K562 (cell line): ENCODE results near the gene SLC35B4. TPM values are rescaled to one million over a fixed set of nuclear protein-coding genes. Genes with fewer than 3 reads are reported as not detected.

ENCODE experiments used
- HNRNPL ChIP-seq: fragments of 200-400 bp; formaldehyde crosslinking; IDR thresholded peaks from 2 replicates; pipeline ENCODE4 v1.6.1; 2017; ENCODE audit warnings: low read depth, mild to moderate bottlenecking, low read length
- IFI16 ChIP-seq: fragments of 250-450 bp; sonication (Bioruptor Pico); IDR thresholded peaks from 2 replicates; pipeline ENCODE4 v2.1.2; 2022; ENCODE audit warnings: mild to moderate bottlenecking, inconsistent platforms
- MIER1 ChIP-seq: fragments of 450-650 bp; IDR thresholded peaks from 2 replicates; pipeline ENCODE4 v1.6.1; 2016; ENCODE audit warnings: antibody characterized with exemption, mild to moderate bottlenecking, low read depth
- NCOA2 ChIP-seq, 2 experiments: fragments of 450-650 bp; IDR thresholded peaks; 2 replicates each; pipeline ENCODE4 v1.6.1; 2018; ENCODE audit warnings: mild to moderate bottlenecking in 2 of 2, moderate library complexity in 1 of 2; ENCODE audit not compliant: partially characterized antibody in 2 of 2
- NELFE ChIP-seq: IDR thresholded peaks from 2 replicates; pipeline ENCODE4 v1.6.1; 2011; ENCODE audit warnings: mild to moderate bottlenecking; ENCODE audit not compliant: insufficient read depth, insufficient read length
- NR2C1 ChIP-seq, 2 experiments: fragments of 450-650 bp; IDR thresholded peaks; 2 replicates each; pipeline ENCODE4 v1.6.1; 2017; ENCODE audit warnings: mild to moderate bottlenecking in 2 of 2, antibody characterized with exemption in 1 of 2, inconsistent platforms in 1 of 2, missing compliant biosample characterization in 1 of 2, missing genetic modification characterization in 1 of 2
- RFX7 ChIP-seq: fragments of 250-450 bp; sonication (Bioruptor Pico); IDR thresholded peaks from 2 replicates; pipeline ENCODE4 v1.5.1; 2021; ENCODE audit warnings: mild to moderate bottlenecking
- SAFB2 ChIP-seq: fragments of 200-400 bp; formaldehyde crosslinking; IDR thresholded peaks from 2 replicates; pipeline ENCODE4 v1.6.1; 2018; ENCODE audit warnings: borderline replicate concordance, low read length, low read depth, moderate library complexity; ENCODE audit not compliant: severe bottlenecking
- SNRNP70 ChIP-seq: fragments of 200-400 bp; formaldehyde crosslinking; optimal IDR thresholded peaks from 2 replicates; pipeline ENCODE3; 2017; ENCODE audit warnings: low read depth, low read length
- SRSF9 ChIP-seq: fragments of 200-400 bp; formaldehyde crosslinking; IDR thresholded peaks from 2 replicates; pipeline ENCODE4 v1.6.1; 2017; ENCODE audit warnings: low read depth, low read length, borderline replicate concordance
- TBL1XR1 ChIP-seq, 2 experiments: IDR thresholded peaks; 2 replicates each; pipeline ENCODE4 v1.6.1; 2012; ENCODE audit warnings: improper control_type of control experiment in 2 of 2, low read length in 2 of 2, mild to moderate bottlenecking in 1 of 2
- ZNF347 ChIP-seq: fragments of 450-650 bp; formaldehyde crosslinking; IDR thresholded peaks from 2 replicates; pipeline ENCODE4 v1.4.0; 2020; ENCODE audit warnings: low read depth, mild to moderate bottlenecking, moderate library complexity
- ZNF354B ChIP-seq: fragments of 250-450 bp; sonication (Bioruptor Pico); IDR thresholded peaks from 2 replicates; pipeline ENCODE4 v1.4.0; 2020
- ZNF431 ChIP-seq: sonication (generic); formaldehyde crosslinking; IDR thresholded peaks from 2 replicates; pipeline ENCODE4 v1.8.0; 2022; ENCODE audit warnings: mild to moderate bottlenecking, missing genetic modification reagents
- ZNF586 ChIP-seq: fragments of 450-650 bp; formaldehyde crosslinking; conservative IDR thresholded peaks from 2 replicates; pipeline ENCODE4 v1.4.0; 2020; ENCODE audit warnings: mild to moderate bottlenecking, moderate library complexity
- ZNF717 ChIP-seq: fragments of 250-450 bp; sonication (Bioruptor Pico); IDR thresholded peaks from 2 replicates; pipeline ENCODE4 v1.5.0; 2021
- polyA plus RNA-seq, 8 experiments: library from polyadenylated mRNA; depleted of rRNA in 4 of 8; stranded (reverse) in 5 of 8; unstranded in 3 of 8; fragments of >200 nt; fragmentation: Nextera tagmentation in 2 of 8; fragmentation: Illumina TruSeq in 1 of 8; extraction: Ambion mirVana in 2 of 8; extraction: Trizol in 1 of 8; gene quantifications; 2 replicates each; pipeline versions ENCODE4 v1.2.1 to v1.2.3, GENCODE V29; 2011 to 2014; ENCODE audit warnings: inconsistent platforms in 1 of 8, missing spikeins in 1 of 8
- total RNA-seq, 7 experiments: library from RNA; depleted of rRNA in 6 of 7; stranded (reverse); fragments of >200 nt in 6 of 7; fragmentation: Illumina TruSeq in 2 of 7; extraction: Trizol in 2 of 7; gene quantifications; 2 replicates each; pipeline versions ENCODE4 v1.2.1 to v1.2.3, GENCODE V29; 2011 to 2021; ENCODE audit warnings: low replicate concordance in 1 of 7
- TF ChIP-seq, protein P1 (sequence below): sonication (generic); formaldehyde crosslinking; IDR thresholded peaks from 2 replicates; pipeline ENCODE4 v1.8.1; 2023; ENCODE audit warnings: missing genetic modification reagents, mild to moderate bottlenecking, borderline replicate concordance
- TF ChIP-seq, protein P2 (sequence below): sonication (generic); formaldehyde crosslinking; IDR thresholded peaks from 2 replicates; pipeline ENCODE4 v1.8.0; 2022; ENCODE audit warnings: missing genetic modification reagents, mild to moderate bottlenecking, borderline replicate concordance
- TF ChIP-seq, protein P3 (sequence below): fragments of 250-450 bp; sonication (Bioruptor Pico); IDR thresholded peaks from 2 replicates; pipeline ENCODE4 v1.8.0; 2022; ENCODE audit warnings: moderate library complexity, mild to moderate bottlenecking, inconsistent platforms

SLC35B4 gene
- total and polyA plus RNA-seq, 9 of the 15 experiments (the other 6 are each of a cell fraction or from before 2014, with no cell fraction given): 6.1 to 34.9 (median 17.6) TPM

DNA sequence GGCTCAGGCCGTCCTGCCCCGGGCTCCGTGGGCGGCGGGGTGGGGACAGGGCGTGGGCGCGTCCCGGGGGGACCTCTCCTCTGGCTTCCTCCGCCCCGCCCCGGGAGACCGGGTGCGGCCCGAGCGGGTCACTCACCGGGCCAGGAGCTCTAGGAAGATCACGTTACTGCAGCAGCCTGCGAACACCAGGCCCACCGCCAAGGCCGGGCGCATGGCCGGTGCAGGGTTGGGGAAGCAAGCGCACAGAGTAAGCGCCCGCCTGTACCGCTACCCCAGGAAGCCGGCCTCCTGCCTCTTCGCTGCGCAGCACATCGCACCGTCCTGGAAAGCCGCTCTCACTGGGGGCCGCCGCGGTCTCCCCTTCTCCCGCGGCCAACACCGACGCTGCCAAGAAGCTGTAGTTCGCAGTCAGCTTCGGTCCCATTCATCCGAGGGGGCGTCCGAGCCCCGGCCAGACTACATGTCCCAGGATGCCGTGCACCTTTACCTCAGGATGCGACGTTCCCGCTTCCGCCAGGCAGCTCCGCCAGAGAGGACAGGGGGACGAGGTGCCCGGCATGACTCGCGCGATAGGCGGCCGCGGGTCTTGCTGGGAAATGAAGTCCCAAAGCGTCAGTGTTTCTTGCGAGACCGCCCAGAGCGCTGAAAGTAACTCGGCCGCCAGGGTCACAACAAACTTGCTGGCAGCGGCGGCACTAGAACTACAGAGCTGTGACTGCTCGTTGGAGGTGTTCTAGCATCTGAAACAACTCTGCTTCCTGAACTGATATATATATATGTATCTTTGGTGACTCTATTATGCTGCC lies at the start of gene SLC35B4 (continued):
- TF ChIP-seq, protein P1, sequence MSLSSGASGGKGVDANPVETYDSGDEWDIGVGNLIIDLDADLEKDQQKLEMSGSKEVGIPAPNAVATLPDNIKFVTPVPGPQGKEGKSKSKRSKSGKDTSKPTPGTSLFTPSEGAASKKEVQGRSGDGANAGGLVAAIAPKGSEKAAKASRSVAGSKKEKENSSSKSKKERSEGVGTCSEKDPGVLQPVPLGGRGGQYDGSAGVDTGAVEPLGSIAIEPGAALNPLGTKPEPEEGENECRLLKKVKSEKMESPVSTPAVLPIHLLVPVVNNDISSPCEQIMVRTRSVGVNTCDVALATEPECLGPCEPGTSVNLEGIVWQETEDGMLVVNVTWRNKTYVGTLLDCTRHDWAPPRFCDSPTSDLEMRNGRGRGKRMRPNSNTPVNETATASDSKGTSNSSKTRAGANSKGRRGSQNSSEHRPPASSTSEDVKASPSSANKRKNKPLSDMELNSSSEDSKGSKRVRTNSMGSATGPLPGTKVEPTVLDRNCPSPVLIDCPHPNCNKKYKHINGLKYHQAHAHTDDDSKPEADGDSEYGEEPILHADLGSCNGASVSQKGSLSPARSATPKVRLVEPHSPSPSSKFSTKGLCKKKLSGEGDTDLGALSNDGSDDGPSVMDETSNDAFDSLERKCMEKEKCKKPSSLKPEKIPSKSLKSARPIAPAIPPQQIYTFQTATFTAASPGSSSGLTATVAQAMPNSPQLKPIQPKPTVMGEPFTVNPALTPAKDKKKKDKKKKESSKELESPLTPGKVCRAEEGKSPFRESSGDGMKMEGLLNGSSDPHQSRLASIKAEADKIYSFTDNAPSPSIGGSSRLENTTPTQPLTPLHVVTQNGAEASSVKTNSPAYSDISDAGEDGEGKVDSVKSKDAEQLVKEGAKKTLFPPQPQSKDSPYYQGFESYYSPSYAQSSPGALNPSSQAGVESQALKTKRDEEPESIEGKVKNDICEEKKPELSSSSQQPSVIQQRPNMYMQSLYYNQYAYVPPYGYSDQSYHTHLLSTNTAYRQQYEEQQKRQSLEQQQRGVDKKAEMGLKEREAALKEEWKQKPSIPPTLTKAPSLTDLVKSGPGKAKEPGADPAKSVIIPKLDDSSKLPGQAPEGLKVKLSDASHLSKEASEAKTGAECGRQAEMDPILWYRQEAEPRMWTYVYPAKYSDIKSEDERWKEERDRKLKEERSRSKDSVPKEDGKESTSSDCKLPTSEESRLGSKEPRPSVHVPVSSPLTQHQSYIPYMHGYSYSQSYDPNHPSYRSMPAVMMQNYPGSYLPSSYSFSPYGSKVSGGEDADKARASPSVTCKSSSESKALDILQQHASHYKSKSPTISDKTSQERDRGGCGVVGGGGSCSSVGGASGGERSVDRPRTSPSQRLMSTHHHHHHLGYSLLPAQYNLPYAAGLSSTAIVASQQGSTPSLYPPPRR (CRISPR knock-in tag): no peak
- TF ChIP-seq ZNF354B (CRISPR knock-in tag): no peak
- no peak for TF ChIP-seq NELFE
- TF ChIP-seq SRSF9: no peak
- peak; percentile 84 for TF ChIP-seq NR2C1 (IDR thresholded peaks at IDR 0.05)
- peak; percentile 94 for TF ChIP-seq NR2C1 (tag; IDR thresholded peaks at IDR 0.05)
- peak in 1 of 2 experiments; percentile 56; a peak in 2 of 4 replicates for TF ChIP-seq TBL1XR1 (IDR thresholded peaks at IDR 0.05; ENCODE audit: low read length in 2 of 2)
- peak; percentile 74 for TF ChIP-seq ZNF431 (CRISPR knock-in tag)
- TF ChIP-seq HNRNPL: no peak; the same call in 1 of the 2 replicates
- no peak for TF ChIP-seq MIER1
- TF ChIP-seq ZNF347 (CRISPR knock-in tag): no peak
- no peak for TF ChIP-seq SNRNP70
- TF ChIP-seq, protein P2, sequence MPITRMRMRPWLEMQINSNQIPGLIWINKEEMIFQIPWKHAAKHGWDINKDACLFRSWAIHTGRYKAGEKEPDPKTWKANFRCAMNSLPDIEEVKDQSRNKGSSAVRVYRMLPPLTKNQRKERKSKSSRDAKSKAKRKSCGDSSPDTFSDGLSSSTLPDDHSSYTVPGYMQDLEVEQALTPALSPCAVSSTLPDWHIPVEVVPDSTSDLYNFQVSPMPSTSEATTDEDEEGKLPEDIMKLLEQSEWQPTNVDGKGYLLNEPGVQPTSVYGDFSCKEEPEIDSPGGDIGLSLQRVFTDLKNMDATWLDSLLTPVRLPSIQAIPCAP (CRISPR knock-in tag): 0 out of 2 replicates have a peak, but pooled peaks have one; percentile 39
- no peak for TF ChIP-seq ZNF717 (CRISPR knock-in tag)
- no peak for TF ChIP-seq SAFB2
- no peak for TF ChIP-seq RFX7
- no peak for TF ChIP-seq ZNF586
- no peak for TF ChIP-seq NCOA2 (IDR thresholded peaks at IDR 0.05; ENCODE audit: partially characterized antibody in 2 of 2)
- TF ChIP-seq, protein P3, sequence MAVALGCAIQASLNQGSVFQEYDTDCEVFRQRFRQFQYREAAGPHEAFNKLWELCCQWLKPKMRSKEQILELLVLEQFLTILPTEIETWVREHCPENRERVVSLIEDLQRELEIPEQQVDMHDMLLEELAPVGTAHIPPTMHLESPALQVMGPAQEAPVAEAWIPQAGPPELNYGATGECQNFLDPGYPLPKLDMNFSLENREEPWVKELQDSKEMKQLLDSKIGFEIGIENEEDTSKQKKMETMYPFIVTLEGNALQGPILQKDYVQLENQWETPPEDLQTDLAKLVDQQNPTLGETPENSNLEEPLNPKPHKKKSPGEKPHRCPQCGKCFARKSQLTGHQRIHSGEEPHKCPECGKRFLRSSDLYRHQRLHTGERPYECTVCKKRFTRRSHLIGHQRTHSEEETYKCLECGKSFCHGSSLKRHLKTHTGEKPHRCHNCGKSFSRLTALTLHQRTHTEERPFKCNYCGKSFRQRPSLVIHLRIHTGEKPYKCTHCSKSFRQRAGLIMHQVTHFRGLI: no peak
- no peak for TF ChIP-seq IFI16 (CRISPR knock-in tag)
